OCI-LY1 (cell line): ENCODE measurements around the gene CDC123.

Source experiments
- H2AFZ ChIP-seq: fragments of 200-600 bp; sonication (generic), shearing (Covaris generic); 2 replicates; pipeline ENCODE4 v1.6.0; 2014; ENCODE audit warnings: antibody characterized with exemption, mild to moderate bottlenecking, low read length
- H3F3A ChIP-seq: fragments of 200-600 bp; sonication (generic), shearing (Covaris generic); 2 replicates; pipeline ENCODE4 v1.6.0; 2014; ENCODE audit warnings: mild to moderate bottlenecking, antibody characterized with exemption, low read length, moderate library complexity; ENCODE audit not compliant: insufficient read depth
- H3K27ac ChIP-seq: fragments of 200-600 bp; sonication (generic); 2 replicates; pipeline ENCODE4 v1.5.1; 2014; ENCODE audit warnings: low read length, mixed run types, mild to moderate bottlenecking, low read depth; ENCODE audit not compliant: poor library complexity, severe bottlenecking
- H3K27me3 ChIP-seq: fragments of 200-600 bp; sonication (generic); 2 replicates; pipeline ENCODE4 v1.6.0; 2014; ENCODE audit warnings: antibody characterized with exemption, mild to moderate bottlenecking, low read length, moderate library complexity; ENCODE audit not compliant: insufficient read depth
- H3K36me3 ChIP-seq: fragments of 200-600 bp; sonication (generic); 2 replicates; pipeline ENCODE4 v1.6.1; 2014; ENCODE audit warnings: mild to moderate bottlenecking, antibody characterized with exemption, low read length, moderate library complexity, mixed read lengths; ENCODE audit not compliant: insufficient read depth
- H3K4me1 ChIP-seq: fragments of 200-600 bp; sonication (generic); 2 replicates; pipeline ENCODE4 v1.5.1; 2014; ENCODE audit warnings: mild to moderate bottlenecking, low read length, moderate library complexity; ENCODE audit not compliant: insufficient read depth, severe bottlenecking
- H3K4me2 ChIP-seq: fragments of 200-600 bp; sonication (generic), shearing (Covaris generic); 2 replicates; pipeline ENCODE4 v1.6.1; 2014; ENCODE audit warnings: low read length
- H3K4me3 ChIP-seq: fragments of 200-600 bp; sonication (generic); 2 replicates; pipeline ENCODE4 v1.5.1; 2014; ENCODE audit warnings: low read length, low read depth, mild to moderate bottlenecking, mixed read lengths; ENCODE audit not compliant: poor library complexity, severe bottlenecking
- H3K79me2 ChIP-seq: fragments of 200-600 bp; shearing (Covaris generic); 2 replicates; pipeline ENCODE4 v1.6.1; 2016; ENCODE audit warnings: mixed run types, low read length, mixed read lengths; ENCODE audit not compliant: insufficient read depth
- H3K9ac ChIP-seq: fragments of 200-600 bp; sonication (generic), shearing (Covaris generic); 2 replicates; pipeline ENCODE4 v1.6.1; 2014; ENCODE audit warnings: mild to moderate bottlenecking, low read length, mixed read lengths
- H3K9me2 ChIP-seq: fragments of 200-600 bp; sonication (generic), shearing (Covaris generic); 2 replicates; pipeline ENCODE4 v1.6.1; 2014; ENCODE audit warnings: low read depth, mild to moderate bottlenecking, low read length, mixed read lengths
- H3K9me3 ChIP-seq: fragments of 200-600 bp; shearing (Covaris generic); 2 replicates; pipeline ENCODE4 v1.6.1; 2014; ENCODE audit warnings: low read length, mixed read lengths
- H4K20me1 ChIP-seq: fragments of 200-600 bp; sonication (generic), shearing (Covaris generic); 2 replicates; pipeline ENCODE4 v1.6.0; 2016; ENCODE audit warnings: mild to moderate bottlenecking, low read length; ENCODE audit not compliant: insufficient read depth
- CTCF ChIP-seq: fragments of 200-600 bp; sonication (generic), shearing (Covaris generic); IDR thresholded peaks from 2 replicates; pipeline ENCODE4 v1.5.1; 2017; ENCODE audit warnings: mild to moderate bottlenecking, antibody characterized with exemption, low read length, moderate library complexity, mixed read lengths
- EZH2 ChIP-seq: fragments of 200-600 bp; sonication (generic), shearing (Covaris generic); IDR thresholded peaks from 2 replicates; pipeline ENCODE4 v1.8.0; 2017; ENCODE audit warnings: borderline replicate concordance, mixed run types, mild to moderate bottlenecking, antibody characterized with exemption, low read length, moderate library complexity, mixed read lengths

The CDC123 gene

GRCh38 chr10:12162927-12163326 lies 33.1 kb upstream of the CDC123 start:
- Histone ChIP-seq H3K36me3 (peaks cover 81% of the 10 kb centered on the region), H3K4me3 (no peak overlapping the region)
- TF ChIP-seq CTCF (no peak), EZH2 (no peak)

GRCh38 chr10:12164085-12164484 lies 31.9 kb upstream of the CDC123 start:
- Histone ChIP-seq H2AFZ (no peak overlapping the region), H3K36me3 (peaks cover 80% of the 10 kb centered on the region), H3K9me2 (no peaks in the 10 kb centered on the region), H3F3A (no peaks in the 10 kb centered on the region), H3K79me2 (no peaks in the 10 kb centered on the region), H3K27ac (no peak overlapping the region), H4K20me1 (no peaks in the 10 kb centered on the region), H3K9ac (no peak overlapping the region), H3K27me3 (no peaks in the 10 kb centered on the region), H3K4me2 (no peak overlapping the region), H3K4me1 (no peaks in the 10 kb centered on the region), H3K4me3 (no peak overlapping the region), H3K9me3 (no peaks in the 10 kb centered on the region)
- TF ChIP-seq EZH2 = no peak
- no peak for TF ChIP-seq CTCF

More at GRCh38 chr10:12162927-12163326, 33.1 kb upstream of the CDC123 start:
- Histone ChIP-seq H3K27me3 (no peaks in the 10 kb centered on the region), H3K79me2 (no peaks in the 10 kb centered on the region), H3K4me1 (no peaks in the 10 kb centered on the region), H3K9ac (no peak overlapping the region), H3F3A (no peaks in the 10 kb centered on the region), H3K27ac (no peak overlapping the region), H2AFZ (no peak overlapping the region), H4K20me1 (no peaks in the 10 kb centered on the region), H3K9me2 (no peaks in the 10 kb centered on the region), H3K9me3 (no peaks in the 10 kb centered on the region), H3K4me2 (no peak overlapping the region)

GRCh38 chr10:12165036-12165435 lies 31.0 kb upstream of the CDC123 start:
- no peaks in the 10 kb centered on the region for H3K4me1 ChIP-seq
- H2AFZ ChIP-seq = no peak overlapping the region
- no peaks in the 10 kb centered on the region for H3K9me3 ChIP-seq
- no peak overlapping the region for H3K9ac ChIP-seq
- H3K27ac ChIP-seq = no peak overlapping the region
- TF ChIP-seq EZH2 (no peak), CTCF (no peak)
- peaks cover 82% of the 10 kb centered on the region for H3K36me3 ChIP-seq
- H3K4me2 ChIP-seq = no peak overlapping the region
- H3K27me3 ChIP-seq = no peaks in the 10 kb centered on the region
- no peaks in the 10 kb centered on the region for H3F3A ChIP-seq
- H3K79me2 ChIP-seq = no peaks in the 10 kb centered on the region
- H4K20me1 ChIP-seq = no peaks in the 10 kb centered on the region
- no peak overlapping the region for H3K4me3 ChIP-seq
- H3K9me2 ChIP-seq = no peaks in the 10 kb centered on the region
